Glomerular visceral epithelial cell (primary cell): ENCODE measurements around the gene ARHGEF12.

Experiments
- DNase-seq: peaks from one replicate; pipeline ENCODE4 v3.0.0-alpha.2; 2016; ENCODE audit errors: extremely low spot score

Gene ARHGEF12

GRCh38 chr11:120316880-120317688 is 19.1 kb upstream of the ARHGEF12 start:
- no peak for DNase-seq

DNA sequence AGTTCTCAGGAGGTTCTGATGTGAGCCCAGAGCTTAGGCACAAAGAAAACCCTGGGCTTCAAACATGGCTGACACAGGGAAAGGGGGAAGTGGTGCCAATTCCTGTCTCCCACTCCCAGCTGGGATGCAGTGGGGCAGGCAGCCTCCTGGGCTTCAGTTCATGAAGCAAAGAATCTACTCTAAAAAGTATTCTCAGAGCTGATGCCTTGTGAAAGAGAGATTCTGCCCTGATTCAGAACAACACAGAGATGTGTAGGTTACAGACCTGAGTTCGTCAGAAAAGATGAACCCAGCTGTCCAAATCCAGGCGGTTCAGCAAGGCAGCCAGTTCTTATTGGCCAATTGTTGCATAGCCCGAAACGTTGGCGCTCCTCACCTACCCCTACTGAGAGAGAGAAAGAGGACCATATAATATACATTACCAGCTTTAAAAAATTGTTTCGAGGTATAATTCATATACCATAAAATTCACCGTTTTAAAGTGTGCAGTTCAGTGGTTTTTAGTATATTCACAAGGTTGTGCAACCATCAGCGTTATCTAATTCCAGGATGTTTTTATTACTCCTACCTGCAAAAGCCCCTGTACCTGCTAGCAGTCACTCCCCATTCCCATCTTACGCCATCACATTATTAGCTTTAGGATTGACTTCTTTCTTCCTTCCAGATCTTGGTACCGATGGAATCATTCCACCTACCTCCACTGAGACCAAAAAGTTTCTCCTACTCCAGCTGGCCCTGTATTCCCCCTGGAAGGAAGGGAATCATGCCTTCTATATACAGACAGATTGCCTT is 18.3 kb upstream of the ARHGEF12 start:
- DNase-seq, result no peak

DNA sequence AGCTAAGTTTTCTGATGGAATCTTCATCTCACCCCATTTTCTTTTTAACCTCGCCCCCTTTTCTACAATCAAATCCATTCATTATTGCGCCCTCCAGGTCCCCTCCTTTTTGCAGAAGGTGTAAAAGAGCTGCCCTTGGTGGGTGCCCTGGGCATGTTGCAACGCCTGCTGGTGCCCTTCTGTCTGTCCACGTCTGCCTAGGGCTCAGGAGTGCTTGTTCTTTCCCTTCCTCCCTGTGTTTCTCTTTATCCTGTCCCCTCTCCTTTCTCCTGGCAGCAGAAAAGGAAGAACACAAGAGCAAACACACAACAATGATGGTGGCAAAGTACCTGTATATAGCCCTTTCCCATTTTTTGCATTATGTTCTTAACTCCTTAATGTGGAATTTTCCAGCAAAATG is 17.3 kb upstream of the ARHGEF12 start:
- no peak for DNase-seq

- DNase-seq, result peak; percentile 73
Observed at GRCh38 chr11:120324932-120325810, 11.0 kb upstream of the ARHGEF12 start, which contains the start of gene TLCD5. Gene TLCD5, plus strand, starts transcription at chr11:120325299. Its CDS starts 2,143 bp downstream, at chr11:120327442.

GRCh38 chr11:120326228-120326627 is 10.0 kb upstream of the ARHGEF12 start:
- DNase-seq, result peak; percentile 39

DNA sequence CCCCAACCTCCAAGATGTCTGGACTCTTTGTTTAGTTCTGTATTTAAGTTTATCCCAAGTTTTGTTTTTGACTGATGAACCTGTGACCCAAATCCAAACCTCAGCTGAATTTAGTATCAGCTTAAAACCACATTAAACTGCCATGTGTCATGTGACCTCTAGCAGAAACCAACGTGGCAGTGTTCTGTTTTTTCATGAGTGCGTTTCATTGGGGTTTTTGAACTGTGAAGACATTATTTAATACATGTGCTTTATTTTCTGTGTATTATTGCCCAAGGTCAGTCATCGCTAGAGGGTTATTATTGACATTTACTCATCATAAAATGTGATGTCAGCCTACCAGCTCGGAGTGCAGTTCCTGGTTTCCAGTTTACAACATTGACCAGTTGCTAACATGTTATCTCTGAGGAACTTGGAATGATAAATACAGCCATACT is 9.3 kb upstream of the ARHGEF12 start:
- no peak for DNase-seq

DNA sequence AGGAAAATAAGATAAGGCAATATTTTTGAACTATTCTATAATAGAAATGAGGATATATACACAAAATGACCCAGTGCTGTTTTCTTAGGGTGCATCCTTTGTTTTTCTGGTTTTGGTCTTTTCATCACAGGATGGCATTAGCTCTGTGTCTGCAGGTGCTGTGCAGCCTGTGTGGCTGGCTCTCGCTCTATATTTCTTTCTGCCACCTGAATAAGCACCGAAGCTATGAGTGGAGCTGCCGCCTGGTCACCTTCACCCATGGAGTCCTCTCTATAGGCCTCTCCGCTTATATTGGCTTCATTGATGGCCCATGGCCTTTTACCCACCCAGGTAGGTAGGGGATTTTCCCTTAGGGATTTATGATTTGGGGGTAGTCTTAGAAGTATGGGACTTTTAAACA is 8.9 kb upstream of the ARHGEF12 start:
- DNase-seq, result no peak

GRCh38 chr11:120329556-120329955 is 6.7 kb upstream of the ARHGEF12 start:
- DNase-seq, result peak; percentile 7

GRCh38 chr11:120330045-120330444 is 6.2 kb upstream of the ARHGEF12 start:
- no peak for DNase-seq

GRCh38 chr11:120331301-120331996 is 4.8 kb upstream of the ARHGEF12 start:
- DNase-seq, result peak; percentile 70

DNA sequence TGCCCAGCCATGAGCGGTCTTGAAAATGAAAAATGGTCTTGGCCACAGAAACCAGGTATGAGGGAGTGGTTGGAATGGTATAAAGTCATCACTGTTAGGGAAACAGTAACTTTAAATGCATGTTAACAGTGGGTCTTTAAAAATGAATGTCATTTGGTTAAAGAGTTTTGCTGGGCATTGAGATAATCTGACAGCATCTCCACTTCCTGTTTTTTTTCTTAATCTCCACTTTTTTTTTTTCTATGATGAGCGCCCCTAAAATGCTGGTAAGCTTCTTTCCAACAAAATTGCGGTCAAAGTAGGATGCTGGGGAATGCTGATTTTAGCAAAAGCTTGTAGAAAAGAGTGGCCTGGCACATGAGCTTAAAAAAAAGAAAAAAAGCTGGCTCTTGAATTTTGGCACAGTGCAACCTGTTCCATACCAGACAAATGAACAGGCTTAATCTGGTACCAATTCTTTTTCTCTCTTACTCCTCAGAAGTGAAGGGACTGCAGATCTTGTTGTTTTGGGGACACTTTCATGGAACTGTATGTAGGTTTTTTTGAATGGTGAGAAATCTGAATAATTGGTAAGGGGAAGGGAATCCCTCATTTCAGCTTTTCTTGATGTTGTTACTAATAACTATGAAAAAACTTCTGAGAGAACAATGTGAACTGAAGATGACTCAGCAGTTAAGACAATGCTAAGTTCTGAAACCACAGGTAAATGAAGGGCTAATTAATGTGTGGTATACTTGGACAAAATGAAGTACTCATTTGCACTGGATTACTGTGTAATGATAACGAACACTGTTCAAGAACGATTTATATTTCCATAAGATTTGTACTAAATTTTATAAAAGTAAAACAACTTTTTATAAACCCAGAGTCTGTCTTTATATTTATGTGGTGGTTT is 3.1 kb upstream of the ARHGEF12 start:
- no peak for DNase-seq

DNA sequence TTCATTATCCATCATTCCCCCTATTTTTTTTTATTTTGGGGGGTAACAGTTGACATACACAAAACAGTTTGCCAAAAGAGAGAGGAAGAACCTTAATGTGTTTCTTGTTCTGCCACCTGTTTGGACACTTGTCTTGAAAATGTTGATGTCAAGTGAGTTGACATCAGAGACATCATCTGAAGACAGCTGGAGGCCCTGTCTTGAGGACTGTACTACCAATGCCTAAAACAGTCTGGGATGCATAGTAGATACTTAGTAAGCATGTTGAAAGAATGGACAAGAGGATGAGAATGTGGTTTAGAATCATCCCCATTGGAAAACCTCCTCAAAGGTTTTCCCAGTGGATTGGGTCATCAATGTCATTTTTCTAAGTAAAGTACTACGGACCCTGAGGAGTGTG is 2.4 kb upstream of the ARHGEF12 start:
- no peak for DNase-seq

GRCh38 chr11:120334332-120334731 is 1.9 kb upstream of the ARHGEF12 start:
- DNase-seq, result no peak

DNA sequence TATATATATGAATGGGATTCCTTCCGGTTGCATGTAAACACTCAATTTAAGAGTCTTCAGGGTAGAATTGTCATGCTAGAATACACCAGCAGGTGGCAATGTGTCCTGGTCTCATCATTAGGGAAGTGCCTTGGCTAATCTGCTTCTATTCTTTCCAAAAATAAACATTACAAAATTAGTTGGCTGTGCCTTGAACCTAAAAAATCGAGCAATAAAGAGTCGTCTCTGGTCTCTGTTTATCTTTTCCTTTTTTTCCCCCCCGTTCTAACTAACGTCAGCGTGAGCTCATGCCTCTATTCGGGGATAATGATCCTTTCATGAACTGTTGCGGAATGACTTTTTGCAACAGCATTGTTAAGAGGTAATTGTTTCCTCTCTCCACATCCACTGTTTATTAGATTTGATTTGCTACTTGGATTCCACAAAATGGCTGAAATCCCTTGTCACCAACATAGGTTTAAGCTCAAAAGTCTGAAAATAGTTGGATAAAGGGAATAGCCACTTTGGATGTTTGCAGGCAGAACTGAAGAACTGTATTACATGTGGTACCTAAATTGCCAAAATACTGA is 1.2 kb upstream of the ARHGEF12 start:
- DNase-seq, result peak; percentile 69

DNA sequence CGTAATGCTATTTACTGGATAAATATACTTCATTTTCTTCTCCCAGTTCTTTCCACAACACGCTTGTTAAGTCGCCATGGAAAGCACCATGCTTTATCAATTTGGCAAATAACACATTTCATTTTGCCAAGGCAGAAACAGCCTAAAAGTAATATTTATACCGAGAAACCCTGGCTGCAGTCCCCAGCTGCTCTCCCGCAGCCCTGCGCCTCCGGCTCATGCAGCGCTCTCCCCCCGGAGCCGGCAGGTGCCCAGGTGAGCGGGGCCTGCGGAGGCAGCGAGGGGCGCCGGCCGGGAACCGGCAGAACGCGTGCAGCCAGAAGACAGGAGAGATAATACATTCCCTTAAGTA is 681 bp upstream of the ARHGEF12 start:
- DNase-seq, result no peak

DNA sequence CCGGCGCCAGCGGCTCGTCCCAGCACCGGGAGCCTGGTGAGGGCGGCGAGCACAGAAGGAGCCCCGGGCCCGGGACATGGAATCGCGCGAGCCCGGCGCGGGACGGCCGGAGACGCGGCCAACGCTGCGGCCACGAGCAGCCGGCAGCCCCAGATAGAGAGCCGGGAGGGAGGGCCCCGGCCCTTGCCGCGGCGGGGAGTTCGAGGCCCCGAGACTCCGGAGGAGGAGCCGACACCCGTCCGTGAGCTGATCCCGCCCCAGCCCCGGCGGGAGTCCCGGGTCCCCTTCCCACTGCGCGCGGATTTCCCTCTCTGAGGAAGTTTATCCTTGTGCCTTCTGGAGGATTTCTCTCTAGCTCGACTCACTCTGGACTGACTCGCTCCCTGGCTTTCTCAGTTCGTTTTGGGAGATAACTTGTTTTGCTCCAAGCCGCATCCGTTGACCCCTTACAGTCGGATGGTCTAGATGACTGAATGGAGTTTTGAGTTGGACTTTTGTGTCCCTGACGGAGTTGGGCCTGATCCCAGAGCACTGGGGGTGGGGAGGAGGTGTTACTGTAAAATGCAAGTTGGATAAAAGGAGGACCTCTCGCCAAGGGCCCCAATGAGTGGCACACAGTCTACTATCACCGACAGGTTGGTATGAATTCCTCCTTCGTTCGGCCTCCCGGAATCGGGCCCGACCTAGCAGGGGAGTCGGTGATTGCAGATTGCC is 585 bp downstream of the ARHGEF12 start:
- DNase-seq, result peak; percentile 50

GRCh38 chr11:120337355-120338106 is 1.3 kb downstream of the ARHGEF12 start:
- peak; percentile 62 for DNase-seq

- DNase-seq, result no peak
Observed at GRCh38 chr11:120338107-120338933, 2.1 kb downstream of the ARHGEF12 start.
